H9 (cell line): ENCODE measurements around the gene ASTN1. TPM values are rescaled to one million over a fixed set of nuclear protein-coding genes. Genes with fewer than 3 reads are reported as not detected.

ENCODE experiments used
- DNase-seq: peaks from one replicate; pipeline ENCODE4 v3.0.0-alpha.2; 2017
- H2AFZ ChIP-seq: one replicate; pipeline ENCODE4 v1.6.1; 2013; ENCODE audit warnings: mild to moderate bottlenecking, low read length, control low read depth, moderate library complexity
- H2AK5ac ChIP-seq: 2 replicates; pipeline ENCODE4 v1.6.1; 2013; ENCODE audit warnings: low read length, control low read depth, mixed read lengths; ENCODE audit not compliant: insufficient read length
- H2BK120ac ChIP-seq: one replicate; pipeline ENCODE4 v1.6.1; 2013; ENCODE audit warnings: low read depth, mild to moderate bottlenecking, low read length, control low read depth, inconsistent platforms; ENCODE audit not compliant: poor library complexity, severe bottlenecking
- H2BK12ac ChIP-seq: 2 replicates; pipeline ENCODE4 v1.6.1; 2013; ENCODE audit warnings: low read length, control low read depth, mixed read lengths, low read depth; ENCODE audit not compliant: insufficient read length
- H2BK15ac ChIP-seq: 2 replicates; pipeline ENCODE4 v1.6.1; 2013; ENCODE audit warnings: low read depth, low read length, control low read depth
- H2BK20ac ChIP-seq: one replicate; pipeline ENCODE4 v1.6.1; 2013; ENCODE audit warnings: low read depth, mild to moderate bottlenecking, low read length, control low read depth, inconsistent platforms; ENCODE audit not compliant: poor library complexity, severe bottlenecking
- H2BK5ac ChIP-seq: 2 replicates; pipeline ENCODE4 v1.6.1; 2013; ENCODE audit warnings: low read length, control low read depth, mixed read lengths; ENCODE audit not compliant: insufficient read length
- H3K14ac ChIP-seq: 2 replicates; pipeline ENCODE4 v1.6.1; 2013; ENCODE audit warnings: low read length, control low read depth; ENCODE audit not compliant: insufficient read depth
- H3K18ac ChIP-seq: 2 replicates; pipeline ENCODE4 v1.6.1; 2013; ENCODE audit warnings: low read depth, mild to moderate bottlenecking, mixed read lengths, low read length, control low read depth; ENCODE audit not compliant: insufficient read length
- H3K23ac ChIP-seq: 2 replicates; pipeline ENCODE4 v1.6.1; 2013; ENCODE audit warnings: low read length, control low read depth, mixed read lengths, low read depth; ENCODE audit not compliant: insufficient read length
- H3K23me2 ChIP-seq: 2 replicates; pipeline ENCODE4 v1.6.1; 2013; ENCODE audit warnings: low read depth, mild to moderate bottlenecking, mixed read lengths, low read length, control low read depth; ENCODE audit not compliant: insufficient read length, poor library complexity, severe bottlenecking
- H3K27ac ChIP-seq: 2 replicates; pipeline ENCODE4 v1.5.1; 2013; ENCODE audit warnings: low read length, control low read depth, mixed read lengths, low read depth; ENCODE audit not compliant: insufficient read length
- H3K27me3 ChIP-seq: 2 replicates; pipeline ENCODE4 v1.6.1; 2013; ENCODE audit warnings: low read length, control low read depth, inconsistent platforms; ENCODE audit not compliant: insufficient read depth
- H3K4ac ChIP-seq: 2 replicates; pipeline ENCODE4 v1.6.1; 2013; ENCODE audit warnings: low read depth, mild to moderate bottlenecking, control low read depth, inconsistent platforms, low read length, moderate library complexity
- H3K4me1 ChIP-seq: 2 replicates; pipeline ENCODE4 v1.6.1; 2013; ENCODE audit warnings: low read length, control low read depth, inconsistent platforms; ENCODE audit not compliant: insufficient read depth
- H3K4me2 ChIP-seq: 2 replicates; pipeline ENCODE4 v1.6.1; 2013; ENCODE audit warnings: low read length, control low read depth, mixed read lengths; ENCODE audit not compliant: insufficient read length, insufficient read depth
- H3K56ac ChIP-seq: 2 replicates; pipeline ENCODE4 v1.6.1; 2013; ENCODE audit warnings: low read depth, mild to moderate bottlenecking, mixed read lengths, low read length, control low read depth; ENCODE audit not compliant: insufficient read length
- H3K79me1 ChIP-seq: 2 replicates; pipeline ENCODE4 v1.6.1; 2013; ENCODE audit warnings: low read depth, mild to moderate bottlenecking, moderate library complexity, low read length, control low read depth, inconsistent platforms; ENCODE audit not compliant: insufficient read depth, poor library complexity, severe bottlenecking
- H3K79me2 ChIP-seq: 2 replicates; pipeline ENCODE4 v1.6.1; 2013; ENCODE audit warnings: low read length, control low read depth, inconsistent platforms; ENCODE audit not compliant: insufficient read depth
- H3K9ac ChIP-seq: 2 replicates; pipeline ENCODE4 v1.6.1; 2013; ENCODE audit warnings: low read length, control low read depth, mixed read lengths; ENCODE audit not compliant: insufficient read length; ENCODE audit errors: extremely low read depth
- H3K9me3 ChIP-seq: one replicate; pipeline ENCODE4 v1.6.1; 2013; ENCODE audit warnings: low read depth, low read length, inconsistent platforms; ENCODE audit not compliant: control insufficient read depth
- H3T11ph ChIP-seq: one replicate; pipeline ENCODE4 v1.6.1; 2013; ENCODE audit warnings: mild to moderate bottlenecking, low read length, control low read depth, inconsistent platforms
- H4K20me1 ChIP-seq: one replicate; pipeline ENCODE4 v1.6.1; 2013; ENCODE audit not compliant: control insufficient read depth, insufficient read length, insufficient read depth
- H4K5ac ChIP-seq: 2 replicates; pipeline ENCODE4 v1.6.1; 2013; ENCODE audit warnings: low read depth, mild to moderate bottlenecking, mixed read lengths, low read length, control low read depth; ENCODE audit not compliant: insufficient read length
- H4K8ac ChIP-seq: replicated peaks from 2 replicates; pipeline ENCODE4 v1.6.1; 2013; ENCODE audit warnings: low read length, control low read depth, mixed read lengths, low read depth; ENCODE audit not compliant: insufficient read length
- H4K91ac ChIP-seq: 2 replicates; pipeline ENCODE4 v1.6.1; 2013; ENCODE audit warnings: low read depth, mild to moderate bottlenecking, moderate library complexity, mixed read lengths, low read length, control low read depth; ENCODE audit not compliant: insufficient read length
- H3K27ac Mint-ChIP-seq, 3 experiments: 2 replicates in 2 of 3; 3 replicates in 1 of 3; pipeline ENCODE4 v1.8.0; 2020 to 2021; ENCODE audit warnings: mixed read lengths in 3 of 3, mild to moderate bottlenecking in 1 of 3, moderate library complexity in 1 of 3
- H3K27me3 Mint-ChIP-seq: 2 replicates; pipeline ENCODE4 v1.8.0; 2021; ENCODE audit warnings: low read depth, mild to moderate bottlenecking, moderate library complexity, mixed read lengths
- H3K36me3 Mint-ChIP-seq, 3 experiments: 2 replicates in 2 of 3; 3 replicates in 1 of 3; pipeline ENCODE4 v1.8.0; 2020 to 2021; ENCODE audit warnings: low read depth in 3 of 3, mixed read lengths in 3 of 3; ENCODE audit not compliant: insufficient read depth in 1 of 3
- H3K4me1 Mint-ChIP-seq, 2 experiments: 2 replicates each; pipeline ENCODE4 v1.8.0; 2020; ENCODE audit warnings: mixed read lengths in 2 of 2
- H3K4me3 Mint-ChIP-seq, 2 experiments: 2 replicates in 1 of 2; 3 replicates in 1 of 2; pipeline ENCODE4 v1.8.0; 2020 to 2021; ENCODE audit warnings: mild to moderate bottlenecking in 2 of 2, mixed read lengths in 2 of 2, moderate library complexity in 1 of 2
- H3K9me3 Mint-ChIP-seq, 2 experiments: 2 replicates in 1 of 2; 3 replicates in 1 of 2; pipeline ENCODE4 v1.8.0; 2020; ENCODE audit warnings: mild to moderate bottlenecking in 2 of 2, mixed read lengths in 2 of 2, moderate library complexity in 1 of 2
- CTCF ChIP-seq: fragments of 200-600 bp; sonication (generic); conservative IDR thresholded peaks from 3 replicates; pipeline ENCODE4 v1.8.0; 2021; ENCODE audit warnings: antibody characterized with exemption, mild to moderate bottlenecking
- WGBS: extraction: QIAGEN DNeasy Blood & Tissue Kit; methylation state at CpG from one replicate; pipeline ENCODE4 v1.1.7; 2013; ENCODE audit warnings: missing lambda C conversion rate, low lambda C conversion rate, mixed read lengths; ENCODE audit not compliant: insufficient read length; ENCODE audit errors: extremely low coverage; 5-methylcytosine and 5-hydroxymethylcytosine counted together
- total RNA-seq: library from RNA; stranded (reverse); gene quantifications from 2 replicates; pipeline ENCODE4 v1.2.1, GENCODE V29; 2021

The ASTN1 gene
- total RNA-seq, 1 experiment from 2014 or later, result 0.98 TPM

GRCh38 chr1:177002891-177003290 lies 161.6 kb downstream of the ASTN1 start:
- H3K27me3 Mint-ChIP-seq, result peaks cover 10% of the 10 kb centered on the region
- peaks cover 2% of the 10 kb centered on the region in 2 experiments; a peak in 2 of 4 replicates for H3K4me1 Mint-ChIP-seq
- H2AFZ ChIP-seq, result no peak overlapping the region
- no peak overlapping the region for H2BK12ac ChIP-seq
- no peak overlapping the region for H3K27ac ChIP-seq
- H3K4me2 ChIP-seq, result no peak overlapping the region
- no peak for DNase-seq
- no peak overlapping the region for H3K14ac ChIP-seq
- no peaks in the 10 kb centered on the region for H3K9me3 ChIP-seq
- no peak overlapping the region for H2BK120ac ChIP-seq
- H2BK20ac ChIP-seq, result no peak overlapping the region
- no peak overlapping the region for H4K91ac ChIP-seq
- H3K18ac ChIP-seq, result no peak overlapping the region
- H3K9me3 Mint-ChIP-seq, result no peaks in the 10 kb centered on the region
- no peak overlapping the region for H4K8ac ChIP-seq
- no peaks in the 10 kb centered on the region for H3K4me1 ChIP-seq
- WGBS, result no CpG with 5 or more reads among the region's 5 CpGs
- no peak overlapping the region for H4K5ac ChIP-seq
- H2BK15ac ChIP-seq, result no peak overlapping the region
- no peak overlapping the region for H3K4me3 Mint-ChIP-seq
- H3K23ac ChIP-seq, result no peak overlapping the region
- H2BK5ac ChIP-seq, result no peak overlapping the region
- no peak for TF ChIP-seq CTCF
- H3K36me3 Mint-ChIP-seq, result no peaks in the 10 kb centered on the region
- no peaks in the 10 kb centered on the region for H3K79me2 ChIP-seq
- H3K27me3 ChIP-seq, result no peaks in the 10 kb centered on the region
- no peaks in the 10 kb centered on the region for H3K79me1 ChIP-seq
- no peak overlapping the region for H3T11ph ChIP-seq
- H4K20me1 ChIP-seq, result no peaks in the 10 kb centered on the region
- no peak overlapping the region for H3K4ac ChIP-seq
- no peak overlapping the region for H3K9ac ChIP-seq
- no peaks in the 10 kb centered on the region for H3K23me2 ChIP-seq
- H2AK5ac ChIP-seq, result no peak overlapping the region
- H3K56ac ChIP-seq, result no peak overlapping the region
- H3K27ac Mint-ChIP-seq, result no peak overlapping the region
